ENCODE results near the gene NDUFB6.

GRCh38 chr9:32533816-32534215 is 39.1 kb downstream of the NDUFB6 start:
- TF ChIP-seq USF1 (CRISPR knock-in tag; IDR thresholded peaks at IDR 0.05) (no peak), USF2 (CRISPR knock-in tag; IDR thresholded peaks at IDR 0.05) (no peak), ATF3 (CRISPR knock-in tag; conservative IDR thresholded peaks at IDR 0.05) (no peak), CTCF (IDR thresholded peaks at IDR 0.05) (no peak), E2F1 (CRISPR knock-in tag; IDR thresholded peaks at IDR 0.05) (no peak), JUN (CRISPR knock-in tag; IDR thresholded peaks at IDR 0.05) (no peak), GABPB1 (CRISPR knock-in tag; IDR thresholded peaks at IDR 0.05) (no peak), FOXK1 (CRISPR knock-in tag; IDR thresholded peaks at IDR 0.05) (no peak), E2F5 (CRISPR knock-in tag; IDR thresholded peaks at IDR 0.05) (no peak), MAX (CRISPR knock-in tag; IDR thresholded peaks at IDR 0.05) (no peak)

Data from WTC11 (cell line).